Lung (tissue), 12 donors: ENCODE measurements around the gene THSD7A. TPM values are rescaled to one million over a fixed set of nuclear protein-coding genes. Genes with fewer than 3 reads are reported as not detected.
A peak's percentile ranks its signal among the peaks of the same experiment; 100 is the strongest.

Experiments
- ATAC-seq: fragments of 200-7000 bp; cut with Tn5 transposase; one replicate; pipeline ENCODE4 v1.9.1; 2020; ENCODE audit warnings: moderate number of reproducible peaks; ENCODE audit not compliant: insufficient read depth, low FRiP score
- DNase-seq, 3 donors: peaks; one replicate each; pipeline ENCODE4 v3.0.0-alpha.2; 2013 to 2017
- H3K27ac ChIP-seq, 2 donors: one replicate each; pipeline ENCODE4 v1.5.1; 2013; ENCODE audit warnings: mild to moderate bottlenecking in 2 of 2, moderate library complexity in 2 of 2, control low read depth in 1 of 2, inconsistent platforms in 1 of 2, low read depth in 1 of 2, low read length in 1 of 2
- H3K27me3 ChIP-seq, 3 donors: one replicate each; pipeline ENCODE4 v1.5.1; 2013; ENCODE audit warnings: low read length in 2 of 3; ENCODE audit not compliant: control insufficient read depth in 3 of 3, insufficient read depth in 3 of 3
- H3K36me3 ChIP-seq, 4 donors: one replicate each; pipeline ENCODE4 v1.5.1; 2013; ENCODE audit warnings: low read length in 4 of 4, mild to moderate bottlenecking in 1 of 4, moderate library complexity in 1 of 4; ENCODE audit not compliant: control insufficient read depth in 4 of 4, insufficient read depth in 4 of 4
- H3K4me1 ChIP-seq, 5 donors: one replicate each; pipeline ENCODE4 v1.5.1; 2013; ENCODE audit warnings: low read length in 5 of 5, mild to moderate bottlenecking in 2 of 5, moderate library complexity in 1 of 5; ENCODE audit not compliant: control insufficient read depth in 5 of 5, insufficient read depth in 5 of 5
- H3K4me3 ChIP-seq: one replicate; pipeline ENCODE4 v1.5.1; 2013; ENCODE audit warnings: mild to moderate bottlenecking, control low read depth, moderate library complexity
- H3K9ac ChIP-seq, 2 donors: one replicate each; pipeline ENCODE4 v1.5.1; 2013; ENCODE audit warnings: low read length in 2 of 2, control low read depth in 1 of 2; ENCODE audit not compliant: insufficient read depth in 1 of 2
- H3K9me3 ChIP-seq, 4 donors: one replicate each; pipeline ENCODE4 v1.5.1; 2013; ENCODE audit warnings: low read length in 3 of 4, mild to moderate bottlenecking in 1 of 4, moderate library complexity in 1 of 4; ENCODE audit not compliant: control insufficient read depth in 4 of 4, insufficient read depth in 3 of 4
- CTCF ChIP-seq: IDR thresholded peaks from 2 replicates; pipeline ENCODE4 v1.5.1; 2012; ENCODE audit warnings: mild to moderate bottlenecking; ENCODE audit errors: control extremely low read depth, extremely low read depth
- WGBS, 2 donors: extraction: QIAGEN DNeasy Blood & Tissue Kit; methylation state at CpG; one replicate each; pipeline ENCODE4 v1.1.7; 2013; 5-methylcytosine and 5-hydroxymethylcytosine counted together
- polyA plus RNA-seq, 2 donors: library from polyadenylated mRNA; stranded (reverse); fragments of 200-250 nt; gene quantifications; one replicate each; pipeline ENCODE4 v1.2.1, GENCODE V29; 2013
- total RNA-seq, 2 donors: library from RNA; depleted of rRNA in 1 of 2; stranded (reverse); fragments of >200 nt in 1 of 2; gene quantifications; one replicate each; pipeline ENCODE4 v1.2.1, GENCODE V29; 2014 to 2021
- donor health status: control.
- donor health status: control.
- donor health status: Bipolar disorder and iron deficiency.
- donor health status: healthy.
- donor health status: DM: yes; HTN: yes; CAD: no.

Gene THSD7A
- total and polyA plus RNA-seq, 4 donors = 0.53 to 12.1 (median 4.5) TPM

- ATAC-seq = no peak
- no peaks in the 10 kb centered on the region for H3K36me3 ChIP-seq
- 68 to 90% methylated on average over 2 of the region's 2 CpGs for WGBS, 2 donors
These were observed 486.4 kb downstream of the THSD7A start for GRCh38 chr7:11345621-11346020.

GRCh38 chr7:11343818-11344413 lies 488.1 kb downstream of the THSD7A start:
- WGBS, 2 donors = 18 to 20% methylated on average over 10 of the region's 10 CpGs
- Histone ChIP-seq H3K9ac (no peak overlapping the region), H3K9me3 (no peaks in the 10 kb centered on the region), H3K4me1 (peaks cover 0 to 9% (median 0%) of the 10 kb centered on the region in 5 donors), H3K27ac (no peak overlapping the region), H3K27me3 (no peaks in the 10 kb centered on the region), H3K36me3 (no peaks in the 10 kb centered on the region), H3K4me3 (no peak overlapping the region)
- DNase-seq (peak in 2 of 3 donors; percentile 72 to 77), ATAC-seq (peak; percentile 65)
- TF ChIP-seq CTCF = peak; percentile 56

More at GRCh38 chr7:11345621-11346020, 486.4 kb downstream of the THSD7A start:
- Histone ChIP-seq H3K4me1 (peaks cover 0 to 9% (median 0%) of the 10 kb centered on the region in 5 donors), H3K27ac (no peak overlapping the region), H3K9ac (no peak overlapping the region), H3K4me3 (no peak overlapping the region), H3K9me3 (no peaks in the 10 kb centered on the region), H3K27me3 (no peaks in the 10 kb centered on the region)
- no peak for DNase-seq
- no peak for TF ChIP-seq CTCF

- H3K4me3 ChIP-seq = no peak overlapping the region
- DNase-seq = no peak
- ATAC-seq = no peak
- no peaks in the 10 kb centered on the region for H3K36me3 ChIP-seq
- H3K27me3 ChIP-seq = no peaks in the 10 kb centered on the region
- H3K27ac ChIP-seq = no peak overlapping the region
- H3K9me3 ChIP-seq = no peaks in the 10 kb centered on the region
- peaks cover 0 to 9% (median 0%) of the 10 kb centered on the region in 5 donors for H3K4me1 ChIP-seq
- TF ChIP-seq CTCF = no peak
- H3K9ac ChIP-seq = no peak overlapping the region
These were observed 488.9 kb downstream of the THSD7A start for GRCh38 chr7:11343136-11343535.
